ENCODE measurements around the gene MESD. TPM values are rescaled to one million over a fixed set of nuclear protein-coding genes. Genes with fewer than 3 reads are reported as not detected.

The MESD gene
- total RNA-seq, 6 experiments from 2014 or later, result 31.8 to 42.1 (median 38.3) TPM

GRCh38 chr15:80946576-80946975 lies 43.0 kb downstream of the MESD start:
- H3K9me3 Mint-ChIP-seq, result no peaks in the 10 kb centered on the region
- peaks cover 6% of the 10 kb centered on the region for H3K27me3 Mint-ChIP-seq (ENCODE audit: insufficient read depth)
- DNase-seq, result no peak
- no peaks in the 10 kb centered on the region for H3K4me1 Mint-ChIP-seq (ENCODE audit: low read depth)
- no peak overlapping the region for H3K27ac Mint-ChIP-seq
- no peak for TF ChIP-seq CTCF (IDR thresholded peaks at IDR 0.05)
- peaks cover 43% of the 10 kb centered on the region for H3K36me3 Mint-ChIP-seq (ENCODE audit: low read depth)
- H3K4me3 Mint-ChIP-seq, result no peak overlapping the region

- TF ChIP-seq CTCF (IDR thresholded peaks at IDR 0.05), result no peak
- no peak for DNase-seq
- no peaks in the 10 kb centered on the region for H3K9me3 Mint-ChIP-seq
- no peak overlapping the region for H3K4me3 Mint-ChIP-seq
- H3K4me1 Mint-ChIP-seq (ENCODE audit: low read depth), result no peaks in the 10 kb centered on the region
- peaks cover 35% of the 10 kb centered on the region for H3K36me3 Mint-ChIP-seq (ENCODE audit: low read depth)
- H3K27me3 Mint-ChIP-seq (ENCODE audit: insufficient read depth), result peaks cover 7% of the 10 kb centered on the region
- no peak overlapping the region for H3K27ac Mint-ChIP-seq
Observed at GRCh38 chr15:80945605-80946004, 44.0 kb downstream of the MESD start.

GRCh38 chr15:80944818-80945217 lies 44.8 kb downstream of the MESD start:
- no peak for TF ChIP-seq CTCF (IDR thresholded peaks at IDR 0.05)
- Mint-ChIP-seq H3K4me1 (ENCODE audit: low read depth) (no peaks in the 10 kb centered on the region), H3K4me3 (no peak overlapping the region), H3K36me3 (ENCODE audit: low read depth) (peaks cover 32% of the 10 kb centered on the region), H3K9me3 (no peaks in the 10 kb centered on the region), H3K27ac (no peak overlapping the region), H3K27me3 (ENCODE audit: insufficient read depth) (peaks cover 7% of the 10 kb centered on the region)
- DNase-seq, result no peak

GRCh38 chr15:80942746-80943565 lies 46.7 kb downstream of the MESD start:
- Mint-ChIP-seq H3K27ac (no peak overlapping the region), H3K4me1 (ENCODE audit: low read depth) (no peaks in the 10 kb centered on the region), H3K27me3 (ENCODE audit: insufficient read depth) (peaks cover 7% of the 10 kb centered on the region), H3K4me3 (no peak overlapping the region), H3K36me3 (ENCODE audit: low read depth) (peaks cover 22% of the 10 kb centered on the region), H3K9me3 (no peaks in the 10 kb centered on the region)
- no peak for TF ChIP-seq CTCF (IDR thresholded peaks at IDR 0.05)
- no peak for DNase-seq

- DNase-seq, result no peak
- TF ChIP-seq CTCF (IDR thresholded peaks at IDR 0.05), result no peak
- Mint-ChIP-seq H3K4me1 (ENCODE audit: low read depth) (no peaks in the 10 kb centered on the region), H3K36me3 (ENCODE audit: low read depth) (peaks cover 24% of the 10 kb centered on the region), H3K4me3 (no peak overlapping the region), H3K27ac (no peak overlapping the region), H3K27me3 (ENCODE audit: insufficient read depth) (peaks cover 7% of the 10 kb centered on the region), H3K9me3 (no peaks in the 10 kb centered on the region)
Observed at GRCh38 chr15:80942266-80942665, 47.4 kb downstream of the MESD start.
